Measurements from ENCODE around the gene ADGRG6.

GRCh38 chr6:142332393-142333098 is 30.7 kb downstream of the ADGRG6 start:
- TF ChIP-seq EZH2 (IDR thresholded peaks at IDR 0.05; ENCODE audit: borderline replicate concordance, low read length) (no peak), CTCF (conservative IDR thresholded peaks at IDR 0.05 in 1 of 2, IDR thresholded peaks at IDR 0.05 in 1 of 2; ENCODE audit: extremely low read depth in 1 of 2, insufficient read depth in 1 of 2, low read depth in 1 of 2, low read length in 2 of 2) (no peak)
